Measurements from ENCODE around the gene MAGI3. TPM values are rescaled to one million over a fixed set of nuclear protein-coding genes. Genes with fewer than 3 reads are reported as not detected.
"Not testable (repeated sequence)": the region's sequence is repeated elsewhere in the genome, so short reads cannot be mapped to it uniquely, and the experiment has no call there.

The MAGI3 gene
- total and polyA plus RNA-seq, 8 donors: 27.4 to 62.2 (median 36.3) TPM

DNA sequence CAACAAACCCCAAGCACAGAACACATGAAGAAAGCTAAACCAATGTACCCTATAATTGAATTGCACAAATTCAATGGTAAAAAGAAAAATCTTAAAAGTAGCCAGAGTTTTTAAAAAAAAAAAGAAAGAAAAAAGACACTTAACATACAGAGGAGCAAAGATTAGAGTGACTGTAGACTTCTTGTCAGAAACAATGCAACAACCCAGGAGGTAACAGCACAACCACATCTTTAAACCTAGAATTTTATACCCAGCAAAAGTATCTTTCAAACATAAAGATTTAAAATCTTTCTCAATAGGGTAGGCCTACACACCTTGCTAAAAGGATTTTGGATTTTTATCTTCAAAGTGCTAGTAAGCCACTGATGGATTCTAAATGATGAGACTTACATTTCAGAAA, 304.6 kb downstream of the MAGI3 start:
- DNase-seq: no peak
- Histone ChIP-seq H3K9me3 (peaks cover 0 to 24% of the 10 kb centered on the region in 2 donors), H3K27me3 (no peaks in the 10 kb centered on the region), H3K4me3 (no peak overlapping the region), H3K27ac (no peak overlapping the region), H3K36me3 (peaks cover 0 to 60% of the 10 kb centered on the region in 2 donors), H3K4me1 (no peaks in the 10 kb centered on the region)
- intact Hi-C loops (cut with DNase I): no loop called here
- no peak for ATAC-seq
- TF ChIP-seq, protein P1, sequence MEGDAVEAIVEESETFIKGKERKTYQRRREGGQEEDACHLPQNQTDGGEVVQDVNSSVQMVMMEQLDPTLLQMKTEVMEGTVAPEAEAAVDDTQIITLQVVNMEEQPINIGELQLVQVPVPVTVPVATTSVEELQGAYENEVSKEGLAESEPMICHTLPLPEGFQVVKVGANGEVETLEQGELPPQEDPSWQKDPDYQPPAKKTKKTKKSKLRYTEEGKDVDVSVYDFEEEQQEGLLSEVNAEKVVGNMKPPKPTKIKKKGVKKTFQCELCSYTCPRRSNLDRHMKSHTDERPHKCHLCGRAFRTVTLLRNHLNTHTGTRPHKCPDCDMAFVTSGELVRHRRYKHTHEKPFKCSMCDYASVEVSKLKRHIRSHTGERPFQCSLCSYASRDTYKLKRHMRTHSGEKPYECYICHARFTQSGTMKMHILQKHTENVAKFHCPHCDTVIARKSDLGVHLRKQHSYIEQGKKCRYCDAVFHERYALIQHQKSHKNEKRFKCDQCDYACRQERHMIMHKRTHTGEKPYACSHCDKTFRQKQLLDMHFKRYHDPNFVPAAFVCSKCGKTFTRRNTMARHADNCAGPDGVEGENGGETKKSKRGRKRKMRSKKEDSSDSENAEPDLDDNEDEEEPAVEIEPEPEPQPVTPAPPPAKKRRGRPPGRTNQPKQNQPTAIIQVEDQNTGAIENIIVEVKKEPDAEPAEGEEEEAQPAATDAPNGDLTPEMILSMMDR (IDR thresholded peaks at IDR 0.05): no peak

DNA sequence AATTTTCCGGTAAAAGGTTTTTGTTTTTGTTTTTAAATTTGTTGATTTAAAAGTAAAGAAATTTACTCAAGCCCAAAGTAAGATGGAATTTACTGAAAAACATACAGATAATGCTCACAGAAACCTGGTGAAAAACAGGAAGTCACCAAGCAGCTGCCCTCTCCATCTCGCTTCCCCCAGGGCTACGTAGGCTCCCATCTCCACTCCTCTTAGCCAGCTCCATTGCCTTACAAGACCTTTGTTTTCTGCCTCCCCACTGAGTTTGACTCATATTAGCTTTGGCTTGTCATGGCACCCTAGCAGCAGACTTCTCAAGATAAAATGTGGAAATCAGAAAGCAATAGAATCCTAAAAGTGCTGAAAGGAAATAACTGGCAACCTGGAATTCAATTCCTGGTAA, 311.1 kb downstream of the MAGI3 start:
- Histone ChIP-seq H3K4me1 (no peaks in the 10 kb centered on the region), H3K27me3 (no peaks in the 10 kb centered on the region), H3K9me3 (no peaks in the 10 kb centered on the region), H3K36me3 (peaks cover 0 to 47% of the 10 kb centered on the region in 2 donors), H3K27ac (no peak overlapping the region), H3K4me3 (no peak overlapping the region)
- TF ChIP-seq, protein P1 (IDR thresholded peaks at IDR 0.05): no peak
- intact Hi-C loops (cut with DNase I): no loop called here
- no peak for ATAC-seq
- DNase-seq: no peak

DNA sequence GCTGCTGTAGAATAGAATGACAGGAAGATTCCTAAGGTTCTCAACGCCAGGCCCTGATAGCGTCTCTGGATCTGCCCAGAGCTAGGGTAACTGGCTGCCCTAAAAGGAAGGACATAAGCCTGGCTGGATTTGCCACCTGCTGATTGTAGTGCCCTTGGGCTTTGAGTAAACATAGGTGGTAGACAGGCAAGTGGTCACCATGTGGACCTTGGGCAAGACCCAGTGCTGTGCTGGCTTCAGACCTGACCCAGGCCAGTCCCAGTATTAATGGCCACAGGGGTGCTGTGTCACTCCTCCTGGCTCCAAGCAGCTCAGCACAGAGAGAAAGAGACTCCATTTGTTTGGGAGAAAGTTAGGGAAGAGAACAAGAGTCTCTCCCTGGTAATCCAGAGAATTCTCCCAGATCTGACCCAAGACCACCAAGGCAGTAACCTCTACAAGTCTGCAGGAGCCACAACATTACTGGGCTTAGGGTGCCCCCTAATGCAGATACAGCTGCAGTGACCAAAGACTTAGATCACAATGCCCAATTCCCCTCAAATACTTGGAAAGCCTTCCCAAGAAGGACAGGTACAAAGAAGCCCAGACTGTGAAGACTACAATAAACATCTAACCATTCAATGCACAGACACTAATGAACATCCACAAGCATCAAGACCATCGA, 324.4 kb downstream of the MAGI3 start:
- Histone ChIP-seq H3K4me3 (no peak overlapping the region), H3K4me1 (no peaks in the 10 kb centered on the region), H3K27me3 (no peaks in the 10 kb centered on the region), H3K9me3 (peaks cover 0 to 10% of the 10 kb centered on the region in 2 donors), H3K27ac (no peak overlapping the region), H3K36me3 (peaks cover 0 to 85% of the 10 kb centered on the region in 2 donors)
- TF ChIP-seq, protein P1 (IDR thresholded peaks at IDR 0.05): no peak
- no peak for ATAC-seq
- DNase-seq: peak in 1 of 4 donors; percentile 4
- intact Hi-C loops (cut with DNase I): no loop called here

DNA sequence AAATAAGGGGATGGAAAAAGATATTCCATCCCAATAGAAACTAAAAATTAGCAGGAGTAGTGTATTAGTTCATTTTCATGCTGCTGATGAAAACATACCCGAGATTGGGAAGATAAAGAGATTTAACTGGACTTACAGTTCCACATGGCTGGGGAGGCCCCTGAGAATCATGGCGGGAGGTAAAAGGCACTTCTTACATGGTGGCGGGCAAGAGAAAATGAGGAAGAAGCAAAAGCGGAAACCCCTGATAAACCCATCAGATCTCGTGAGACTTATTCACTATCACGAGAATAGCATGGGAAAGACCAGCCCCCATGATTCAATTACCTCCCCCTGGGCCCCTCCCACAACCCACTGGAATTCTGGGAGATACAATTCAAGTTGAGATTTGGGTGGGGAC, 327.2 kb downstream of the MAGI3 start:
- ATAC-seq; H3K4me1 ChIP-seq; H3K27me3 ChIP-seq; intact Hi-C loops (cut with DNase I); H3K27ac ChIP-seq; DNase-seq; H3K4me3 ChIP-seq: not testable (repeated sequence)
- peaks cover 0 to 15% of the 10 kb centered on the region in 2 donors for H3K9me3 ChIP-seq
- H3K36me3 ChIP-seq: peaks cover 0 to 85% of the 10 kb centered on the region in 2 donors

DNA sequence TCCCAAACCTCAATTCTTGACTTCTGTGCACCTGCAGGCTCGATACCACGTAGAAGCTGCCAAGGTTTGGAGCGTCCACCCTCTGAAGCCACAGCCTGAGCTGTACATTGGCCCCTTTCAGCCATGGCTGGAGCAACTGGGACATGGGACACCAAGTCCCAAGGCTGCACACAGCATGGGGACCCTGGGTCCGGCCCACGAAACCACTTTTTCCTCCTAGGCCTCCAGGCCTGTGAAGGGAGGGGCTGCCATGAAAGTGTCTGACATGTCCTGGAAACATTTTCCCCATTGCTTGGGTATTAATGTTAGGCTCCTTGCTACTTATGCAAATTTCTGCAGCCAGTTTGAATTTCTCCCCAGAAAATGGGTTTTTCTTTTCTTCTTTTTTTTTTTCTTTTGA, 328.3 kb downstream of the MAGI3 start:
- not testable (repeated sequence) for ATAC-seq, H3K4me3 ChIP-seq
- peaks cover 0 to 15% of the 10 kb centered on the region in 2 donors for H3K9me3 ChIP-seq

DNA sequence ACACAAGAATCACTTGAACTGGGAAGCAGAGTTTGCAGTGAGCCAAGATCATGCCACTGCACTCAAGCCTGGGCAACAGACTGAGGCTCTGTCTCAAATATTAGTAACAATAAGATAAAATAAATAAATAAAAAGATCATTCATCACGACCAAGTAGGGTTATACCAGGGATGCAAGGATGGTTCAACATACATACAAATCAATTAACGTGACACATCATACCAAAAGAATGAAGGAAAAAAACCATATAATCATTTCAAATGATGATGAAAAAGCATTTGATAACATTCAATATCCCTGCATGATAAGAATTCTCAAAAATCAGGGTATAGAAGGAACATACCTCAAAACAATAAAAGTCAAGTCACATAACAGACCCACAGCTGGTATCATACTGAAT, 330.7 kb downstream of the MAGI3 start:
- no peak for ATAC-seq
- Histone ChIP-seq H3K4me3 (no peak overlapping the region), H3K4me1 (no peaks in the 10 kb centered on the region), H3K27me3 (no peaks in the 10 kb centered on the region), H3K27ac (no peak overlapping the region), H3K9me3 (peaks cover 0 to 15% of the 10 kb centered on the region in 2 donors), H3K36me3 (peaks cover 0 to 93% of the 10 kb centered on the region in 2 donors)
- TF ChIP-seq, protein P1 (IDR thresholded peaks at IDR 0.05): no peak
- no peak for DNase-seq
- intact Hi-C loops (cut with DNase I): no loop called here

More for the DNA sequence above, 328.3 kb downstream of the MAGI3 start:
- DNase-seq; H3K27me3 ChIP-seq; intact Hi-C loops (cut with DNase I); H3K27ac ChIP-seq; H3K4me1 ChIP-seq: not testable (repeated sequence)
- H3K36me3 ChIP-seq: peaks cover 0 to 86% of the 10 kb centered on the region in 2 donors
